ENCODE data around the gene AP1S3. TPM values are rescaled to one million over a fixed set of nuclear protein-coding genes. Genes with fewer than 3 reads are reported as not detected.

Gene AP1S3
- total RNA-seq, 1 experiment from 2014 or later = 17.4 TPM

- ATAC-seq = no peak
- H3K27me3 Mint-ChIP-seq (ENCODE audit: low read depth) = no peaks in the 10 kb centered on the region
Measured at GRCh38 chr2:223731503-223731902, 105.9 kb downstream of the AP1S3 start.

DNA sequence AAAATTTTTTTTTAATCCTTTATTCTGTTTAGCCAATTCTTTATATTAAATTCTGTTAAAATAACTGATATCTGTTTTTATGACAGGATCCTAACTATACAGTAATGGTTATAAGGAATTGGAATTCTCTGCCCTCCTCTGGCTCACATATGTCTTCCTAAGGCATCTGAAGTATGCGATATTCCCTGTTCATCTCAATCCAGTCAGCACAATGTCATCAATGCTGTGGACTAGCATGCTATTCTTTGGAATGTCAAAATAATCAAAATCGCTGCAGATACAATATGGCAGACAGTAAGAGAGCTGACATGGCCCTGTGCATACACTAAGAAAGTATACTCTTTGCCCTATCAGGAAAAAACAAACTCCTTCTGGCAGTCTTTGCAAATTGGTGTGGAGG is 107.6 kb downstream of the AP1S3 start:
- DNase-seq (ENCODE audit: low spot score) (no peak), ATAC-seq (no peak)
- Mint-ChIP-seq H3K4me3 (no peak overlapping the region), H3K27me3 (ENCODE audit: low read depth) (no peaks in the 10 kb centered on the region), H3K36me3 (no peaks in the 10 kb centered on the region), H3K9me3 (peaks cover 5% of the 10 kb centered on the region), H3K27ac (no peak overlapping the region), H3K4me1 (peaks cover 27% of the 10 kb centered on the region)
- TF ChIP-seq RORB (CRISPR knock-in tag; IDR thresholded peaks at IDR 0.05) = no peak
- TF ChIP-seq, protein P1, sequence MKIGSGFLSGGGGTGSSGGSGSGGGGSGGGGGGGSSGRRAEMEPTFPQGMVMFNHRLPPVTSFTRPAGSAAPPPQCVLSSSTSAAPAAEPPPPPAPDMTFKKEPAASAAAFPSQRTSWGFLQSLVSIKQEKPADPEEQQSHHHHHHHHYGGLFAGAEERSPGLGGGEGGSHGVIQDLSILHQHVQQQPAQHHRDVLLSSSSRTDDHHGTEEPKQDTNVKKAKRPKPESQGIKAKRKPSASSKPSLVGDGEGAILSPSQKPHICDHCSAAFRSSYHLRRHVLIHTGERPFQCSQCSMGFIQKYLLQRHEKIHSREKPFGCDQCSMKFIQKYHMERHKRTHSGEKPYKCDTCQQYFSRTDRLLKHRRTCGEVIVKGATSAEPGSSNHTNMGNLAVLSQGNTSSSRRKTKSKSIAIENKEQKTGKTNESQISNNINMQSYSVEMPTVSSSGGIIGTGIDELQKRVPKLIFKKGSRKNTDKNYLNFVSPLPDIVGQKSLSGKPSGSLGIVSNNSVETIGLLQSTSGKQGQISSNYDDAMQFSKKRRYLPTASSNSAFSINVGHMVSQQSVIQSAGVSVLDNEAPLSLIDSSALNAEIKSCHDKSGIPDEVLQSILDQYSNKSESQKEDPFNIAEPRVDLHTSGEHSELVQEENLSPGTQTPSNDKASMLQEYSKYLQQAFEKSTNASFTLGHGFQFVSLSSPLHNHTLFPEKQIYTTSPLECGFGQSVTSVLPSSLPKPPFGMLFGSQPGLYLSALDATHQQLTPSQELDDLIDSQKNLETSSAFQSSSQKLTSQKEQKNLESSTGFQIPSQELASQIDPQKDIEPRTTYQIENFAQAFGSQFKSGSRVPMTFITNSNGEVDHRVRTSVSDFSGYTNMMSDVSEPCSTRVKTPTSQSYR (CRISPR knock-in tag; IDR thresholded peaks at IDR 0.05) = no peak
- TF ChIP-seq ZNF423 (CRISPR knock-in tag; IDR thresholded peaks at IDR 0.05) = no peak
- no peak for TF ChIP-seq ARID4B (CRISPR knock-in tag; IDR thresholded peaks at IDR 0.05; ENCODE audit: borderline replicate concordance)
- no peak for TF ChIP-seq E2F5 (CRISPR knock-in tag; IDR thresholded peaks at IDR 0.05)
- no peak for TF ChIP-seq HMGA2 (CRISPR knock-in tag; IDR thresholded peaks at IDR 0.05)
- no peak for TF ChIP-seq FOXK1 (CRISPR knock-in tag; IDR thresholded peaks at IDR 0.05)
- no peak for TF ChIP-seq FOXJ3 (CRISPR knock-in tag; IDR thresholded peaks at IDR 0.05; ENCODE audit: borderline replicate concordance)
- CTCF ChIA-PET = no interaction called here
- POLR2A ChIA-PET = no interaction called here

More at GRCh38 chr2:223731503-223731902, 105.9 kb downstream of the AP1S3 start:
- TF ChIP-seq ZMAT4 (CRISPR knock-in tag; IDR thresholded peaks at IDR 0.05) (no peak), ATF2 (CRISPR knock-in tag; IDR thresholded peaks at IDR 0.05; ENCODE audit: borderline replicate concordance, low read depth) (no peak), CTCF (IDR thresholded peaks at IDR 0.05) (no peak), GRHL2 (CRISPR knock-in tag; IDR thresholded peaks at IDR 0.05; ENCODE audit: insufficient replicate concordance, severe bottlenecking) (no peak), ATF6 (CRISPR knock-in tag; IDR thresholded peaks at IDR 0.05) (no peak), ZNF396 (CRISPR knock-in tag; IDR thresholded peaks at IDR 0.05; ENCODE audit: borderline replicate concordance) (no peak)
- Mint-ChIP-seq H3K4me3 (no peak overlapping the region), H3K36me3 (no peaks in the 10 kb centered on the region), H3K27ac (no peak overlapping the region), H3K9me3 (peaks cover 9% of the 10 kb centered on the region), H3K4me1 (peaks cover 10% of the 10 kb centered on the region)
- ChIA-PET CTCF (no interaction called here), POLR2A (no interaction called here)
- no peak for DNase-seq (ENCODE audit: low spot score)
